Endothelial cell of umbilical vein (primary cell): ENCODE results near the gene GATD1. TPM values are rescaled to one million over a fixed set of nuclear protein-coding genes. Genes with fewer than 3 reads are reported as not detected.
A peak's percentile ranks its signal among the peaks of the same experiment; 100 is the strongest.

ENCODE experiments used
- BruUV-seq: library from RNA; stranded (reverse); fragments of 400-500 nt; replicated peaks from 2 replicates; lab custom pipeline; 2021; lab: Mats Ljungman, UMichigan
- CTCF ChIA-PET: fragments of 300-600, 350-600 bp; sonication (Branson Sonifier 250); formaldehyde crosslinking; loops from one replicate; lab custom pipeline; 2021; ENCODE audit warnings: antibody characterized with exemption, inconsistent platforms; lab: Charles Lee
- POLR2A ChIA-PET: fragments of 300-600, 350-600 bp; sonication (Branson Sonifier 250); formaldehyde crosslinking; loops from one replicate; lab custom pipeline; 2021; ENCODE audit warnings: antibody characterized with exemption, inconsistent platforms; lab: Charles Lee
- DNase-seq: peaks from one replicate; pipeline ENCODE4 v3.0.0-alpha.2; 2011; ENCODE audit warnings: low read depth, low spot score
- FAIRE-seq: peaks from 2 replicates; lab custom pipeline; 2011; peaks lifted over from hg19 to GRCh38; lab: Jason Lieb, UNC
- H2AFZ ChIP-seq: 2 replicates; pipeline ENCODE4 v1.6.0; 2012; ENCODE audit warnings: low read depth, low read length, control low read depth, inconsistent platforms
- H3K27ac ChIP-seq: 2 replicates; pipeline ENCODE4 v1.5.1; 2011; ENCODE audit warnings: low read depth, mild to moderate bottlenecking, control low read depth, low read length, moderate library complexity; ENCODE audit not compliant: insufficient read depth
- H3K27me3 ChIP-seq, 2 experiments: 2 replicates each; pipeline versions ENCODE4 v1.6.0 to v1.6.1; 2011; ENCODE audit warnings: low read length in 2 of 2, mixed read lengths in 1 of 2; ENCODE audit not compliant: control insufficient read depth in 2 of 2, insufficient read depth in 2 of 2
- H3K36me3 ChIP-seq, 2 experiments: 2 replicates in 1 of 2; 3 replicates in 1 of 2; pipeline ENCODE4 v1.5.1; 2011; ENCODE audit warnings: low read length in 2 of 2, mild to moderate bottlenecking in 1 of 2, moderate library complexity in 1 of 2; ENCODE audit not compliant: control insufficient read depth in 2 of 2, insufficient read depth in 2 of 2; ENCODE audit errors: extremely low read depth in 1 of 2
- H3K4me1 ChIP-seq: 3 replicates; pipeline ENCODE4 v1.5.1; 2011; ENCODE audit warnings: mild to moderate bottlenecking, low read length; ENCODE audit not compliant: control insufficient read depth, insufficient read depth; ENCODE audit errors: extremely low read depth
- H3K4me2 ChIP-seq: 2 replicates; pipeline ENCODE4 v1.6.1; 2011; ENCODE audit warnings: low read length, control low read depth, mixed read lengths; ENCODE audit not compliant: insufficient read depth
- H3K4me3 ChIP-seq, 3 experiments: fragments of 200-600 bp in 1 of 3; sonication (generic), shearing (Covaris generic) in 1 of 3; replicated peaks in 1 of 3; 2 replicates each; pipeline ENCODE4 v1.5.1; 2011 to 2016; ENCODE audit warnings: control low read depth in 3 of 3, low read length in 3 of 3, mild to moderate bottlenecking in 2 of 3, inconsistent platforms in 1 of 3, low read depth in 1 of 3, moderate library complexity in 1 of 3; ENCODE audit not compliant: insufficient read depth in 1 of 3
- H3K79me2 ChIP-seq: 2 replicates; pipeline ENCODE4 v1.6.0; 2012; ENCODE audit warnings: low read length, inconsistent platforms; ENCODE audit not compliant: control insufficient read depth, insufficient read depth
- H3K9ac ChIP-seq: replicated peaks from 2 replicates; pipeline ENCODE3; 2011; ENCODE audit warnings: low read length, control low read depth; ENCODE audit not compliant: insufficient read depth; ENCODE audit errors: extremely low read depth
- H3K9me1 ChIP-seq: replicated peaks from 3 replicates; pipeline ENCODE4 v1.6.0; 2011; ENCODE audit warnings: mild to moderate bottlenecking, low read length; ENCODE audit not compliant: control insufficient read depth, insufficient read depth; ENCODE audit errors: extremely low read depth
- H3K9me3 ChIP-seq: replicated peaks from 2 replicates; pipeline ENCODE4 v1.5.1; 2012; ENCODE audit warnings: low read length, inconsistent platforms; ENCODE audit not compliant: control insufficient read depth, insufficient read depth
- H4K20me1 ChIP-seq: replicated peaks from 2 replicates; pipeline ENCODE3; 2011; ENCODE audit warnings: mild to moderate bottlenecking, low read length; ENCODE audit not compliant: control insufficient read depth, insufficient read depth; ENCODE audit errors: extremely low read depth
- EZH2 ChIP-seq: IDR thresholded peaks from 2 replicates; pipeline ENCODE4 v1.6.1; 2012; ENCODE audit warnings: borderline replicate concordance, low read depth, mild to moderate bottlenecking, moderate library complexity, low read length, inconsistent platforms; ENCODE audit not compliant: severe bottlenecking
- GATA2 ChIP-seq: IDR thresholded peaks from 2 replicates; pipeline ENCODE4 v1.7.0; 2011; ENCODE audit warnings: low read depth, mild to moderate bottlenecking, moderate library complexity, mixed read lengths, low read length; ENCODE audit not compliant: insufficient read length, insufficient read depth
- JUN ChIP-seq: IDR thresholded peaks from 2 replicates; pipeline ENCODE4 v1.6.1; 2011; ENCODE audit warnings: borderline replicate concordance, low read depth; ENCODE audit not compliant: insufficient read length, insufficient read depth
- MAX ChIP-seq: IDR thresholded peaks from 2 replicates; pipeline ENCODE4 v1.6.1; 2011; ENCODE audit not compliant: insufficient read depth, insufficient read length
- POLR2A ChIP-seq: IDR thresholded peaks from 2 replicates; pipeline ENCODE4 v1.6.1; 2012; ENCODE audit warnings: low read depth, mild to moderate bottlenecking, control low read depth, low read length
- POLR2AphosphoS5 ChIP-seq: IDR thresholded peaks from 2 replicates; pipeline ENCODE4 v1.6.1; 2012; ENCODE audit warnings: low read depth, mild to moderate bottlenecking, control low read depth, low read length, moderate library complexity; ENCODE audit not compliant: insufficient read depth
- dilution Hi-C: fragments of 300-500 bp; cut with MboI; formaldehyde crosslinking; loops from one replicate; pipeline ENCODE4 v1.15.0; 2019; ENCODE audit warnings: low sequenced_read_pairs; ENCODE audit not compliant: extremely low pct_ligation_motif_present
- intact Hi-C: fragments of 100-400 bp; cut with micrococcal nuclease; formaldehyde crosslinking; loops from one replicate; pipeline ENCODE4 v1.10.0; 2022
- polyA plus RNA-seq, 4 experiments: library from polyadenylated mRNA; depleted of rRNA in 3 of 4; stranded (reverse) in 3 of 4; unstranded in 1 of 4; fragments of >200 nt; gene quantifications; 2 replicates each; pipeline versions ENCODE4 v1.2.1 to v1.2.3, GENCODE V29; 2011 to 2012; ENCODE audit warnings: missing spikeins in 1 of 4
- total RNA-seq: library from RNA; stranded (reverse); gene quantifications from 2 replicates; pipeline ENCODE4 v1.2.3, GENCODE V29; 2021

GATD1 gene
- total and polyA plus RNA-seq, 2 donors (not counting 3 experiments of a cell fraction or from before 2014, with no cell fraction given) = 70.6 to 83.1 TPM

GRCh38 chr11:791658-792534 lies 14.6 kb upstream of the GATD1 start:
- ChIA-PET POLR2A (no interaction called here), CTCF (no interaction called here)
- Histone ChIP-seq H3K9me3 (no peaks in the 10 kb centered on the region), H3K79me2 (peaks cover 11% of the 10 kb centered on the region), H4K20me1 (no peaks in the 10 kb centered on the region), H3K4me3 (no peak overlapping the region), H3K4me1 (peaks cover 11% of the 10 kb centered on the region), H3K4me2 (no peak overlapping the region), H3K27ac (no peak overlapping the region), H3K9me1 (no peaks in the 10 kb centered on the region), H3K27me3 (no peaks in the 10 kb centered on the region), H2AFZ (no peak overlapping the region), H3K9ac (no peak overlapping the region), H3K36me3 (no peaks in the 10 kb centered on the region)
- DNase-seq (no peak), FAIRE-seq (no peak)
- BruUV-seq = no TSS peak
- dilution Hi-C loops (no loop called here), intact Hi-C loops (no loop called here)
- no peak for TF ChIP-seq GATA2
- no peak for TF ChIP-seq MAX
- TF ChIP-seq POLR2A = no peak

DNA sequence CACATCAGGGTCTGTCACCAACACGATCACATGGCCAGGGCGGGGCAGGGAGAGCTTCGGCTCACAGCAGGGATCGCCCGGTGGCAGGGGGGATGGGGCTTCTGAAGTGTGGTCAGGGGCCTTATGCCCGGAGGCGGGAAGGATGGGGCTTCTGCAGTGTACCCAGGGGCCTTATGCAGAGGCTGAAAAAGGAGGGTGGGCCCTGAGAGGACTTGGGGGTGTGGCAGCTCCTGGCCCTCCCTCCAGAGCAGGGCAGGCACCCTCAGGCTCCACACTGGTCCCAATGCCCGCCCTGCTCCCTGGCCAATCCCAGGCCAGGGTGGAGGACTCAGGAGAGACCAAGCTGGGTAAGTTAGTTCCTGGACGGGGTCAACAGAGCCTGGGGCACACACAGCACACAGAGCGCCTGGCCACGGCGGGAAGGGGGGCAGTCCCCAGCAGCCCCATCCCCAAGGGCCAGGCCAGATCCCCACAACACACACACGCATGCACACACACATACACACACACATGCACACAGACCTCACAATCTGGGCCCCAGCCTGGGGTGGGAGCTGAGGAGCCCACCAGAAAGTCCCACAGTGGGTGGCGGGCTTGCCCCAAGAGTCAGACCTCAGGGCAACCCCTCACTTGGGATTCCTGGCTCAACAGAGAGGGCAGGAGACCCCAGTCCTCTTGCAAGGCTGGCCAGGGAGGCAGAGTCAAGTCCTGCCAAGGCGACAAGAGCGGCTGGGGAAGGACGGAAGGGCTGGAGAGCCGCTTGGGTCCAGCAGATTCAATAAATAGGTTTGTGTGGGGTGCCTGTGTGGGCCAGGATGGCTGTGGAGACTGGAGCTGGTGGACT lies 13.7 kb upstream of the GATD1 start:
- Histone ChIP-seq H3K4me3 (no peak overlapping the region), H3K27me3 (no peaks in the 10 kb centered on the region), H3K36me3 (no peaks in the 10 kb centered on the region), H3K79me2 (peaks cover 5% of the 10 kb centered on the region), H3K9me3 (no peaks in the 10 kb centered on the region), H3K4me1 (peaks cover 4% of the 10 kb centered on the region), H3K27ac (no peak overlapping the region), H3K9ac (no peak overlapping the region), H4K20me1 (no peaks in the 10 kb centered on the region), H2AFZ (no peak overlapping the region), H3K4me2 (no peak overlapping the region), H3K9me1 (no peaks in the 10 kb centered on the region)
- no peak for FAIRE-seq
- TSS peak; percentile 25 for BruUV-seq
- DNase-seq = no peak
- TF ChIP-seq POLR2AphosphoS5 (no peak), MAX (no peak), EZH2 (no peak), JUN (no peak), GATA2 (no peak)
- dilution Hi-C loops = no loop called here
- intact Hi-C loops = no loop called here
- POLR2A ChIA-PET = no interaction called here
- CTCF ChIA-PET = no interaction called here
